Stimulated activated effector memory CD8-positive, alpha-beta T cell treated with anti-CD3 and anti-CD28 coated beads, Interleukin-12 subunit alpha, Interleukin-12 subunit beta, amount 100 ng/mL, for 72 hours (primary cell): Measurements from ENCODE around the gene FLOT2.
A peak's percentile ranks its signal among the peaks of the same experiment; 100 is the strongest.

Source experiments
- ATAC-seq: fragments of 150-1000 bp; cut with Tn5 transposase; 2 replicates; pipeline ENCODE4 v1.10.0; 2021
- DNase-seq, 2 donors: peaks; one replicate each; pipeline ENCODE4 v3.0.0; 2021 to 2022; ENCODE audit warnings: low spot score in 2 of 2
- H3K27ac Mint-ChIP-seq: one replicate; pipeline ENCODE4 v1.8.0; 2022; ENCODE audit warnings: mild to moderate bottlenecking, mixed read lengths
- H3K36me3 Mint-ChIP-seq: one replicate; pipeline ENCODE4 v1.8.0; 2022; ENCODE audit warnings: mild to moderate bottlenecking, mixed read lengths
- H3K4me1 Mint-ChIP-seq: one replicate; pipeline ENCODE4 v1.8.0; 2022; ENCODE audit warnings: mixed read lengths
- H3K4me3 Mint-ChIP-seq: one replicate; pipeline ENCODE4 v1.8.0; 2022; ENCODE audit warnings: mild to moderate bottlenecking, mixed read lengths
- H3K9me3 Mint-ChIP-seq: one replicate; pipeline ENCODE4 v1.8.0; 2022; ENCODE audit warnings: mixed read lengths

Gene FLOT2

DNA sequence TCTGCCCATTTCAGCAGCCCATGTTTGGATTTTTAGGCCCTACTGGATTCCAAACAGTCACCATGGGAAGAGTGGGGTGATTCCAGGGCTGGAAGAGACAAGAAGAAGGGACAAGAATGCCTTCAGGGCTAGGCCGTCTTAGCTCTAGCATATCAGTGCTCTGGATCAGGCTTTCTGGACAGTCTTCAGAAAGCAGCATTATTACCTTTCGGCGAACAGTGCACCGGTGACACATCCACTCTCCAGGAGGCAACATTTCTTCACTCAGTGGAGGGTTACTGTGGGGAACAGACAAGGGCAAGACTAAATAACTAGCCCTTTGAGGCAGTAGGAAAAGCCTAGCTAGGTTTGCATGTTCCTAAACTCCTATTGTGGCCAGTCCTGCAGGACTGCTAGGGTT is 29.3 kb upstream of the FLOT2 start:
- DNase-seq (no peak), ATAC-seq (no peak)
- Mint-ChIP-seq H3K27ac (peak overlapping the region; percentile 60), H3K36me3 (peaks cover 71% of the 10 kb centered on the region), H3K4me1 (peaks cover 52% of the 10 kb centered on the region), H3K4me3 (no peak overlapping the region), H3K9me3 (no peaks in the 10 kb centered on the region)

GRCh38 chr17:28926366-28926765 is 28.8 kb upstream of the FLOT2 start:
- H3K4me1 Mint-ChIP-seq = peaks cover 52% of the 10 kb centered on the region
- H3K9me3 Mint-ChIP-seq = no peaks in the 10 kb centered on the region
- peak overlapping the region; percentile 38 for H3K4me3 Mint-ChIP-seq
- H3K27ac Mint-ChIP-seq = peak overlapping the region; percentile 60
- ATAC-seq = no peak
- H3K36me3 Mint-ChIP-seq = peaks cover 71% of the 10 kb centered on the region
- DNase-seq = no peak

DNA sequence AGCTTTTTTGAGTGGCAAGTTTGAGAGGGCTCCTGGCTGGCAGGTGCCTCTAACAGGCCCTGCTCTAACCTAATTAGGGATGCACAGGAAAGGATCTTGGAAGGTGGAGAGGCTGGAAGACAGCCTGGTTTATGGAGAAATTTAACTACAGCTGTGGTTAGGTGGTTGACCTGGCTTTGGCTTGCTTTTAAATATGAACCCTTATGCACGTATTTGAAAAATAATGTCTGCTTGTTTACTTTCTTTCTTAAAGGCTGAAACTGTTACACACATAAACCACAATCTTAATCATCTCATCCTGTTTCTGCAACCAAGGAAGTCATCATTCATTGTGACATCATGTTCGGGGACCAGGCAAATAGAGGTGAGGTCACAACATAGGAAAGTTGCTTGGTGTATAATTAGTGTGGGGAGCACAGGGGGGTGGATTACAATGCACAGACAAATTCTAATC is 28.4 kb upstream of the FLOT2 start:
- ATAC-seq (peak; percentile 95), DNase-seq (peak in 1 of 2 donors; percentile 26)
- Mint-ChIP-seq H3K4me3 (peak overlapping the region; percentile 38), H3K27ac (peak overlapping the region; percentile 60), H3K36me3 (peaks cover 74% of the 10 kb centered on the region), H3K9me3 (no peaks in the 10 kb centered on the region), H3K4me1 (peaks cover 52% of the 10 kb centered on the region)

DNA sequence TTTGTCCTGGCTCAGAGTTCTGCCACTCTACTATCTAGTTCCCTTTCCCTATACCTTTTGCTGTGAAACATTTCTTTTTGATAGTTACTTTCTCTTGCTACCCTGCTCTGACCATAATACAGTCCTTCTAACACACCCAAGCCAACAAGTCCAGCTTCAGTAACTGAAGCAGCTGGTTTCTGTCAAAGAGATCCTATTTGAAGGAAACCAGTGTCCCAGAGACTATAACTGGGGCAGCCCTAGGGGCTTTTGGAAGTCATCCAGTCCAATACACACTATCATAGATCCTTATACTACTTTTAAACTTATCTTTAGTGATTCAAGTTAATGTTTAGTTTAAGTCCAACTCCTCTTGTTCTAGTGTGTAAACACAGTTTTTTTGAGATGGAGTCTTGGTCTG is 22.7 kb upstream of the FLOT2 start:
- peaks cover 100% of the 10 kb centered on the region for H3K36me3 Mint-ChIP-seq
- peaks cover 2% of the 10 kb centered on the region for H3K9me3 Mint-ChIP-seq
- DNase-seq = no peak
- H3K27ac Mint-ChIP-seq = peak overlapping the region; percentile 70
- no peak for ATAC-seq
- H3K4me3 Mint-ChIP-seq = no peak overlapping the region
- H3K4me1 Mint-ChIP-seq = peaks cover 21% of the 10 kb centered on the region

DNA sequence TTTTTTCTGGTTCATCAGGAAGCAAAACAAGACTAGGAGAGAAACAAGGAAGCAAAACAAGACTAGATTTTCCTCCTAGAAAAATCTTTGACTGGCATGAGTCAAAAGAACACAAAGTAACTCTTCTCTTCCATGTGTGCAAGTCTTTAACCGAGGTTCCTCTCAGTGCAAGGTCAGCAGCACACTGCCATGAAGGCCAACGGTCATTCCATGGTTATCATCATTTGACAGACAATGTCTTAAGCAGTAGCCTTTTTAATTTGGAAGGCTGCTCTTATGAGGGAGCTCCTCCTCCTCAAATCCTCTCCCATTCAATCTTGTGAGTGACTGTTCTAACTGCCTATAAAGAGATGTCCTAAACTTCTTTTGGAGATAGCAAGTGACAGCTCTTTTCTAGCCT is 20.8 kb upstream of the FLOT2 start:
- no peak overlapping the region for H3K4me3 Mint-ChIP-seq
- ATAC-seq (no peak), DNase-seq (no peak)
- H3K9me3 Mint-ChIP-seq = peaks cover 7% of the 10 kb centered on the region
- peak overlapping the region; percentile 70 for H3K27ac Mint-ChIP-seq
- peaks cover 12% of the 10 kb centered on the region for H3K4me1 Mint-ChIP-seq
- H3K36me3 Mint-ChIP-seq = peaks cover 100% of the 10 kb centered on the region

- H3K9me3 Mint-ChIP-seq = peaks cover 7% of the 10 kb centered on the region
- no peak for ATAC-seq
- peaks cover 10% of the 10 kb centered on the region for H3K4me1 Mint-ChIP-seq
- DNase-seq = no peak
- peaks cover 100% of the 10 kb centered on the region for H3K36me3 Mint-ChIP-seq
- H3K27ac Mint-ChIP-seq = peak overlapping the region; percentile 70
- no peak overlapping the region for H3K4me3 Mint-ChIP-seq
These were observed 19.9 kb upstream of the FLOT2 start for GRCh38 chr17:28917465-28917864.

DNA sequence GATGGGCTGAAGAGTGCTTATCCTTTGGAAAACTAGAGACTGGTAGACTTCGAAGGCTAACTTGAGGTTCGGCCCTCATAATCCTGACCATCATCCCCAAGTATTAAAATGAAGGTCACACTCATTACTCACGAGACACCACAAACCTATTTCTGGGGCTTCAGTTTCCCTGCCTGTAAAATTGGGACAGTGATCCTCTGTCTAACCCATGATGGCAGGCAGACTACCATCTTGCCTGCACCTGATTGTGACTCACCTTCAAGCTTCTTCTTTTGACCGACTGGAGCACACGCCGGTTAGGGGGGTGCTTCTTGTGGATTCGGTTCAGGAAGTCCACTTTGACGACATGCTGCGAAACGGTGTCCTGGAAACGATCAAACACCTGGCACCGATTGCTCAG is 19.5 kb upstream of the FLOT2 start:
- Mint-ChIP-seq H3K4me1 (peaks cover 10% of the 10 kb centered on the region), H3K4me3 (no peak overlapping the region), H3K27ac (peak overlapping the region; percentile 70), H3K36me3 (peaks cover 100% of the 10 kb centered on the region), H3K9me3 (peaks cover 7% of the 10 kb centered on the region)
- DNase-seq (no peak), ATAC-seq (no peak)

GRCh38 chr17:28916302-28916934 is 18.9 kb upstream of the FLOT2 start:
- Mint-ChIP-seq H3K4me1 (peaks cover 10% of the 10 kb centered on the region), H3K9me3 (peaks cover 7% of the 10 kb centered on the region), H3K4me3 (no peak overlapping the region), H3K36me3 (peaks cover 100% of the 10 kb centered on the region), H3K27ac (peak overlapping the region; percentile 35)
- ATAC-seq (peak; percentile 66), DNase-seq (no peak)

DNA sequence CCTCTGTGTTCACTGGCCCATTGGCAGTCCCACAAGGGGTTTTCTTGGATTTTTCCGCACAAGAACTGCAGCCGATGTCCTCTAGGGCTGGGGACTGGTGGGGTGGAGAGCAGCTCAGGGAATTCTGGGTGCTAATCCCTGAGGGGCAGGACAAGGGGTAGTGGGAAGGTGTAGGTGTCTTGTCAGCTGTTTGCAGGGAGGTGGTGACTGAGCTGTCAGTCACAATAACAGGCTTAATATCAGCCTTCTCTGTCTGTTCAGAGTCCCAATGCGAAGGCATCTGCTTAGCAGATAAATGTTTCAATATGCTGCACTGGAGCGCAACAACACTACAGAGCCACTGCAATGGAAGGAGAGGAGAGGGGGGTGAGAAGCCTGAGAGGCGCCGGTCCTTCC is 15.4 kb upstream of the FLOT2 start:
- H3K27ac Mint-ChIP-seq = peak overlapping the region; percentile 50
- peaks cover 100% of the 10 kb centered on the region for H3K36me3 Mint-ChIP-seq
- no peak overlapping the region for H3K4me3 Mint-ChIP-seq
- DNase-seq = no peak
- peaks cover 10% of the 10 kb centered on the region for H3K4me1 Mint-ChIP-seq
- H3K9me3 Mint-ChIP-seq = peaks cover 7% of the 10 kb centered on the region
- ATAC-seq = no peak

DNA sequence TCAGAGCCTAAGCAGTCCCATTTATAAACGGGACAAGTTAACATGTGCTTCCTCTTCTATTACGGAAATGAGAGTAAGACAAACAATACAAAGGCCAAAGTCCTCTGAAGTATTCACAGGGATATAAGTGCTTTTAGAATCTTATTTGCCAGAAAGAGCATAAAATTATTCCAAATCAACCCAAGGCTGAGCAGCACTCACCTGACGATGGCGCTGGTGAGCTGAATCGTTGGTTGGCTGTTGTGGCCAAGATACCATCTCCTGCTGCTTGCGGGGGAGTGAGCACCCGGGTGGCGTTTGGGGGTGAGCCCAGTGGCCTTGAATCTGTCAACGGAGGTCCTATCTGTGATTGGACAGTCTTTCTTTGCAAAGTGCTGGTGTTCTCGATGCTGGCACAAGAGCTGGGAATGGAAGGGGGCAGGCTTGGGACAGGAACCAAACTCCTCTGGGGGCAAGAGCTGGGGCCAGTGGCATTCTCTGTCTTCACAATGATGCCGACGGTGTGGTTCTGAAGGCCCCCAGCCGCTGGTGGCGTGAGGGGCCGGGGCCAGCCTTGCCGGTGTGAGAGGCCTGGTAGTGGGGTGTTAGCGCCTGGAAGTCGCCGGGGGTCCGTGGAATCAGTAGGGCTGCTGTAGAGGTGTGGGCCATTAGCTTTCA is 14.9 kb upstream of the FLOT2 start:
- no peak overlapping the region for H3K4me3 Mint-ChIP-seq
- no peak for DNase-seq
- H3K36me3 Mint-ChIP-seq = peaks cover 100% of the 10 kb centered on the region
- no peak for ATAC-seq
- peak overlapping the region; percentile 50 for H3K27ac Mint-ChIP-seq
- peaks cover 7% of the 10 kb centered on the region for H3K9me3 Mint-ChIP-seq
- H3K4me1 Mint-ChIP-seq = peaks cover 10% of the 10 kb centered on the region

DNA sequence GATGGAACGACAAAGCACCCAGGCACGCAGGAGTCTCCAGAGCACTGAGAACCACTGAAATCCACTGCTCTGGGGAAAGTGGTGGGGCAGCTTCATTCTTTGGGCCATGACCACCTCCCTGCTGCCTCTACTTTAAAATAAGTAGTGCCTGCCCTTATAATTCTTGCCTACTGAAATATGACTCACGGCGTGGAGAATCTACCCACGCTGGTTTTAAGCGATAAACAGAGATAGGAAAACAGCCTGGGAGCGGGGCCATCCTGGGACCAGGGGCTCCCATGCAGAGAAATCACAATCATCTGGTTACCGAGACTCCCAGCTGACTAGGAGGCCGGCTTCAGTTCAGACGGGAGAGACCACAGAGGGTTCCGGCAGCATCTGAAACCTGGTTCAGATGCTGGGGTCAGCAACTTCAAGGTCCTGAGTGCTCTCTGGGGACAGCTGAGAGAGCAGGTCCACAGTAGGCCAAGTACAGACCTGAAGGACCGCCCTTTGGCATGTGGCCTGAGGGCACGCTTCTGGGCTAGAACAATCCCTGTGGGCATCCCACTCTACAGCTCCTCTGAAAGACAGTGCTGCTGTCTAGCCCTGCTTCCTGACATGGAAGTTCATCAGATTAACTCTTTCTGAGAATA is 14.0 kb upstream of the FLOT2 start:
- peaks cover 7% of the 10 kb centered on the region for H3K9me3 Mint-ChIP-seq
- H3K27ac Mint-ChIP-seq = peak overlapping the region; percentile 50
- ATAC-seq = no peak
- DNase-seq = no peak
- H3K4me1 Mint-ChIP-seq = peaks cover 10% of the 10 kb centered on the region
- H3K36me3 Mint-ChIP-seq = peaks cover 96% of the 10 kb centered on the region
- H3K4me3 Mint-ChIP-seq = no peak overlapping the region

GRCh38 chr17:28910534-28910933 is 13.0 kb upstream of the FLOT2 start:
- peaks cover 7% of the 10 kb centered on the region for H3K9me3 Mint-ChIP-seq
- no peak overlapping the region for H3K4me3 Mint-ChIP-seq
- no peak overlapping the region for H3K27ac Mint-ChIP-seq
- DNase-seq (no peak), ATAC-seq (no peak)
- H3K4me1 Mint-ChIP-seq = peaks cover 10% of the 10 kb centered on the region
- peaks cover 96% of the 10 kb centered on the region for H3K36me3 Mint-ChIP-seq

GRCh38 chr17:28908640-28909167 is 11.2 kb upstream of the FLOT2 start:
- Mint-ChIP-seq H3K27ac (peak overlapping the region; percentile 20), H3K4me3 (no peak overlapping the region), H3K36me3 (peaks cover 93% of the 10 kb centered on the region), H3K9me3 (no peaks in the 10 kb centered on the region), H3K4me1 (peaks cover 5% of the 10 kb centered on the region)
- ATAC-seq (no peak), DNase-seq (no peak)

- DNase-seq (no peak), ATAC-seq (no peak)
- H3K4me3 Mint-ChIP-seq = no peak overlapping the region
- peaks cover 85% of the 10 kb centered on the region for H3K36me3 Mint-ChIP-seq
- peaks cover 13% of the 10 kb centered on the region for H3K4me1 Mint-ChIP-seq
- peak overlapping the region; percentile 51 for H3K27ac Mint-ChIP-seq
- no peaks in the 10 kb centered on the region for H3K9me3 Mint-ChIP-seq
These were observed 10.4 kb upstream of the FLOT2 start for GRCh38 chr17:28907709-28908475.
